CD14-positive monocyte (primary cell): ENCODE data around the gene INPP5E. TPM values are rescaled to one million over a fixed set of nuclear protein-coding genes. Genes with fewer than 3 reads are reported as not detected.

Source experiments
- DNase-seq, 3 donors: peaks; one replicate each; pipeline ENCODE4 v3.0.0-alpha.2; 2011 to 2022
- H2AFZ ChIP-seq: 2 replicates; pipeline ENCODE4 v1.6.0; 2012; ENCODE audit warnings: mild to moderate bottlenecking, low read depth, low read length, inconsistent platforms; ENCODE audit not compliant: insufficient read depth, poor library complexity, severe bottlenecking
- H3K27ac ChIP-seq, 2 donors: 1 replicate in 1 of 2; 2 replicates in 1 of 2; pipeline ENCODE4 v1.5.1; 2012 to 2013; ENCODE audit warnings: low read length in 2 of 2, control low read depth in 1 of 2, inconsistent platforms in 1 of 2, low read depth in 1 of 2, mild to moderate bottlenecking in 1 of 2
- H3K27me3 ChIP-seq, 2 donors: one replicate each; pipeline versions ENCODE4 v1.6.0 to v1.6.1; 2011 to 2013; ENCODE audit warnings: low read length in 2 of 2; ENCODE audit not compliant: control insufficient read depth in 2 of 2, insufficient read depth in 2 of 2
- H3K36me3 ChIP-seq, 2 donors: replicated peaks in 1 of 2; 1 replicate in 1 of 2; 2 replicates in 1 of 2; pipeline versions ENCODE4 v1.5.1 to v1.6.1; 2012 to 2013; ENCODE audit warnings: low read length in 2 of 2, control low read depth in 1 of 2, inconsistent platforms in 1 of 2, mild to moderate bottlenecking in 1 of 2; ENCODE audit not compliant: insufficient read depth in 2 of 2, control insufficient read depth in 1 of 2
- H3K4me1 ChIP-seq, 2 donors: 1 replicate in 1 of 2; 2 replicates in 1 of 2; pipeline versions ENCODE4 v1.5.1 to v1.6.1; 2012 to 2013; ENCODE audit warnings: low read length in 2 of 2, control low read depth in 1 of 2, inconsistent platforms in 1 of 2, mild to moderate bottlenecking in 1 of 2, moderate library complexity in 1 of 2; ENCODE audit not compliant: insufficient read depth in 2 of 2, control insufficient read depth in 1 of 2
- H3K4me2 ChIP-seq: replicated peaks from 2 replicates; pipeline ENCODE3; 2012; ENCODE audit warnings: low read length, moderate library complexity, mild to moderate bottlenecking; ENCODE audit not compliant: poor library complexity, severe bottlenecking; ENCODE audit errors: extremely low read depth
- H3K4me3 ChIP-seq, 3 experiments: fragments of 200-600 bp in 1 of 3; sonication (generic) in 1 of 3; replicated peaks in 1 of 3; 1 replicate in 2 of 3; 2 replicates in 1 of 3; pipeline ENCODE4 v1.5.1; 2011 to 2013; ENCODE audit warnings: low read length in 3 of 3, mild to moderate bottlenecking in 3 of 3, control low read depth in 2 of 3, low read depth in 2 of 3, inconsistent platforms in 1 of 3, moderate library complexity in 1 of 3
- H3K79me2 ChIP-seq: 2 replicates; pipeline ENCODE4 v1.6.0; 2012; ENCODE audit warnings: mild to moderate bottlenecking, control low read depth, inconsistent platforms, low read length, moderate library complexity; ENCODE audit not compliant: insufficient read depth
- H3K9ac ChIP-seq: 2 replicates; pipeline ENCODE4 v1.6.0; 2017; ENCODE audit warnings: low read length, mild to moderate bottlenecking; ENCODE audit not compliant: insufficient read depth, poor library complexity, severe bottlenecking
- H3K9me3 ChIP-seq, 2 donors: replicated peaks in 1 of 2; 1 replicate in 1 of 2; 2 replicates in 1 of 2; pipeline versions ENCODE4 v1.5.1 to v1.6.1; 2012 to 2013; ENCODE audit warnings: low read length in 2 of 2, control low read depth in 1 of 2; ENCODE audit not compliant: control insufficient read depth in 1 of 2, insufficient read depth in 1 of 2
- H4K20me1 ChIP-seq: 2 replicates; pipeline ENCODE4 v1.6.0; 2012; ENCODE audit warnings: mild to moderate bottlenecking, low read length, control low read depth, moderate library complexity; ENCODE audit not compliant: insufficient read depth
- H3K27ac Mint-ChIP-seq, 7 donors: one replicate each; pipeline ENCODE4 v1.8.0; 2020; ENCODE audit warnings: mild to moderate bottlenecking in 7 of 7, mixed read lengths in 7 of 7, moderate library complexity in 6 of 7, inconsistent platforms in 2 of 7
- H3K27me3 Mint-ChIP-seq, 3 donors: one replicate each; pipeline ENCODE4 v1.8.0; 2021 to 2022; ENCODE audit warnings: low read depth in 3 of 3, mild to moderate bottlenecking in 3 of 3, mixed read lengths in 3 of 3, moderate library complexity in 3 of 3, inconsistent platforms in 1 of 3
- H3K36me3 Mint-ChIP-seq, 2 donors: one replicate each; pipeline ENCODE4 v1.8.0; 2020; ENCODE audit warnings: mixed read lengths in 2 of 2, inconsistent platforms in 1 of 2, mild to moderate bottlenecking in 1 of 2
- H3K4me1 Mint-ChIP-seq: one replicate; pipeline ENCODE4 v1.8.0; 2020; ENCODE audit warnings: mild to moderate bottlenecking, mixed read lengths
- H3K4me3 Mint-ChIP-seq, 2 donors: one replicate each; pipeline ENCODE4 v1.8.0; 2020; ENCODE audit warnings: mild to moderate bottlenecking in 2 of 2, mixed read lengths in 2 of 2, moderate library complexity in 1 of 2
- H3K9me3 Mint-ChIP-seq, 7 donors: one replicate each; pipeline ENCODE4 v1.8.0; 2020 to 2022; ENCODE audit warnings: mixed read lengths in 7 of 7, mild to moderate bottlenecking in 6 of 7, moderate library complexity in 6 of 7, inconsistent platforms in 2 of 7
- WGBS: methylation state at CpG from one replicate; pipeline ENCODE4 v1.1.5; 2013; ENCODE audit warnings: missing lambda C conversion rate; ENCODE audit not compliant: insufficient coverage; 5-methylcytosine and 5-hydroxymethylcytosine counted together
- intact Hi-C, 2 donors: fragments of 100-400 bp; cut with micrococcal nuclease; formaldehyde crosslinking; loops; one replicate each; pipeline versions ENCODE4 v1.15.0 to v1.15.1; 2023
- polyA plus RNA-seq, 3 donors: library from polyadenylated mRNA; depleted of rRNA in 1 of 3; unstranded in 2 of 3; stranded (reverse) in 1 of 3; fragments of 300-500 nt in 2 of 3; fragments of >200 nt in 1 of 3; fragmentation: Illumina TruSeq in 2 of 3; gene quantifications; 1 replicate in 2 of 3; 2 replicates in 1 of 3; pipeline ENCODE4 v1.2.3, GENCODE V29; 2012 to 2021
- TF ChIP-seq, protein P1 (sequence below): fragments of 200-600 bp; IDR thresholded peaks from one replicate; pipeline ENCODE4 v1.8.0; 2022; ENCODE audit warnings: antibody characterized with exemption, mild to moderate bottlenecking

Gene INPP5E
- polyA plus RNA-seq, 3 donors = 1.0 to 8.0 (median 1.0) TPM

DNA sequence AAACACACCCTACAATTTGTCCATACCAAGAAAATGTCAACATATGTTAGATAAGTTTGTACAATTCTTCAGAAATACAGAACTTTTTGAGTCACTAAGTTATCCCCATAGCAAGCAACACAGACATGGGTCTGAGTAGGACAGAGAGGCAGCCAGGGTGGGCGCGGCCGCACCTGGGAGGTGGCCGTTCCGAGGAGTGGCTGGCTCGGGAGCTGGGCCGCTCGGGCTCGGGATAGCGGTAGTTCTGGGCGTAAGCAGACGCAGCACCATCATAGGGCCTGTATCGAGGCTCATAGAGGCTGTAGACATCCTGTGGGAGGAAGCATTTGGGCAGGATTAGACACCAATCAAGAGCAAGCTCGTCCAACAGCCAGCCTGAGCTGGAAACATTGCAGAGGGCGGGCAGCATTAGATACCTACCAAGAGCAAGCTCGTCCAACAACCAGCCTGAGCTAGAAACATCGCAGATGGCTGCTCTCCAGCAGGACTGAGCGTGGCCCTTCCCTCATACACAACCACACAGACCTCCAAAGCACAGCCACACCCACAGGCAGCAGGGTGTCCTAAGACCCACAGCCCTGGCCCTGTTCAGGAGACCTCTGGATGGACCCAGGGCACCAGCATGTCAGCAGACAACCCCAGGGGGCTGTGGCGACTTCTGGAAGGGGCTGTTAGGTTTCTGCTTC is 32.3 kb upstream of the INPP5E start:
- intact Hi-C loops = no loop called here
- WGBS = 96% methylated on average over 19 of the region's 19 CpGs
- Histone ChIP-seq H3K27ac (no peak overlapping the region), H3K4me1 (no peaks in the 10 kb centered on the region), H4K20me1 (peaks cover 99% of the 10 kb centered on the region), H3K4me2 (no peak overlapping the region), H3K9ac (no peak overlapping the region), H3K27me3 (no peaks in the 10 kb centered on the region), H3K36me3 (peaks cover 100% of the 10 kb centered on the region in 2 donors), H3K79me2 (peaks cover 83% of the 10 kb centered on the region), H3K4me3 (no peak overlapping the region), H2AFZ (no peak overlapping the region), H3K9me3 (no peaks in the 10 kb centered on the region)
- Mint-ChIP-seq H3K36me3 (peaks cover 83 to 98% of the 10 kb centered on the region in 2 donors), H3K27ac (no peak overlapping the region), H3K27me3 (peaks cover 0 to 1% (median 1%) of the 10 kb centered on the region in 3 donors), H3K9me3 (no peaks in the 10 kb centered on the region), H3K4me3 (no peak overlapping the region), H3K4me1 (no peaks in the 10 kb centered on the region)
- DNase-seq = no peak
- TF ChIP-seq, protein P1, sequence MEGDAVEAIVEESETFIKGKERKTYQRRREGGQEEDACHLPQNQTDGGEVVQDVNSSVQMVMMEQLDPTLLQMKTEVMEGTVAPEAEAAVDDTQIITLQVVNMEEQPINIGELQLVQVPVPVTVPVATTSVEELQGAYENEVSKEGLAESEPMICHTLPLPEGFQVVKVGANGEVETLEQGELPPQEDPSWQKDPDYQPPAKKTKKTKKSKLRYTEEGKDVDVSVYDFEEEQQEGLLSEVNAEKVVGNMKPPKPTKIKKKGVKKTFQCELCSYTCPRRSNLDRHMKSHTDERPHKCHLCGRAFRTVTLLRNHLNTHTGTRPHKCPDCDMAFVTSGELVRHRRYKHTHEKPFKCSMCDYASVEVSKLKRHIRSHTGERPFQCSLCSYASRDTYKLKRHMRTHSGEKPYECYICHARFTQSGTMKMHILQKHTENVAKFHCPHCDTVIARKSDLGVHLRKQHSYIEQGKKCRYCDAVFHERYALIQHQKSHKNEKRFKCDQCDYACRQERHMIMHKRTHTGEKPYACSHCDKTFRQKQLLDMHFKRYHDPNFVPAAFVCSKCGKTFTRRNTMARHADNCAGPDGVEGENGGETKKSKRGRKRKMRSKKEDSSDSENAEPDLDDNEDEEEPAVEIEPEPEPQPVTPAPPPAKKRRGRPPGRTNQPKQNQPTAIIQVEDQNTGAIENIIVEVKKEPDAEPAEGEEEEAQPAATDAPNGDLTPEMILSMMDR = no peak

DNA sequence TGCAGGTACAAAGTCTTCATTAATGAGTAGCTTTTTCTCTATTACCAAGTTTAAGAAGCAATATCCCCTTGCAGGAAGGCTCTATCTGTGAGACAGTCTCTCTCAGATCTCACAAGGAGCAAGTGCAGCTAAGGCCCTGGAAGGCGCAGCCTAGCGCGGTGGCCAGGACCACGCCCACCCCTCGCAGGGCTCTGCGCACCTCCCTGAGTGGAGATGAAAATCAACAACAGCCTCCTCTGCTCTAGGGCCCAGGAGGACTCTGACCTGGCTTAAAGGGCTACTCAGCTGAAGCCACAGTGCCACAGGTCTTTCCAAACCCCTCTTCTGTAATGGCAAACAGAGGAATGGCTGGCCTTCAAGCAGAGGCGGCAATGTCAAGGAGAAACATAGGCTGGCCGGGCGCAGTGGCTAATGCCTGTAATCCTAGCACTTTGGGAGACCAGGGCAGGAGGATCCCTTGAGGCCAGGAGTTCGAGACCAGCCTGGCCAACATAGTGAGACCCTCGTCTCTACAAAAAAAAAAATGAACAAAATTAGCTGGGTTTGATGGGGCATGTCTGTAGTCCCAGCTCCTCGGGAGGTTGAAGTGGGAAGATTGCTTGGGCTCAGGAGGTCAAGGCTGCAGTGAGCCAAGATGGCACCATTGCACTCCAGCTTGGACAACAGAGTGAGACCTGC is 31.3 kb upstream of the INPP5E start:
- peak overlapping the region in 1 of 7 donors; percentile 22 for H3K27ac Mint-ChIP-seq
- H3K4me2 ChIP-seq = no peak overlapping the region
- intact Hi-C loops = no loop called here
- no peak overlapping the region for H2AFZ ChIP-seq
- H3K9me3 ChIP-seq = no peaks in the 10 kb centered on the region
- no peaks in the 10 kb centered on the region for H3K9me3 Mint-ChIP-seq
- H3K36me3 ChIP-seq = peaks cover 100% of the 10 kb centered on the region in 2 donors
- peaks cover 0 to 1% (median under 1%) of the 10 kb centered on the region in 3 donors for H3K27me3 Mint-ChIP-seq
- no peak overlapping the region for H3K27ac ChIP-seq
- H3K9ac ChIP-seq = no peak overlapping the region
- H3K79me2 ChIP-seq = peaks cover 73% of the 10 kb centered on the region
- no peaks in the 10 kb centered on the region for H3K4me1 Mint-ChIP-seq
- H3K27me3 ChIP-seq = no peaks in the 10 kb centered on the region
- no peak for DNase-seq
- 98% methylated on average over 12 of the region's 12 CpGs for WGBS
- TF ChIP-seq, protein P1 = no peak
- H3K36me3 Mint-ChIP-seq = peaks cover 86 to 98% of the 10 kb centered on the region in 2 donors
- H3K4me3 ChIP-seq = no peak overlapping the region
- no peak overlapping the region for H3K4me3 Mint-ChIP-seq
- H4K20me1 ChIP-seq = peaks cover 99% of the 10 kb centered on the region
- H3K4me1 ChIP-seq = no peaks in the 10 kb centered on the region
